ENCODE results near the gene XPO5. TPM values are rescaled to one million over a fixed set of nuclear protein-coding genes. Genes with fewer than 3 reads are reported as not detected.

XPO5 gene
- total RNA-seq, 1 experiment from 2014 or later: 114 TPM

- Histone ChIP-seq H3K4ac (ENCODE audit: low read depth, low read length) (no peak overlapping the region), H3K79me2 (ENCODE audit: insufficient read depth, low read length) (peaks cover 7% of the 10 kb centered on the region; the same call in 1 of the 2 replicates), H3K9ac (ENCODE audit: extremely low read depth, insufficient read length, low read length) (no peak overlapping the region), H3K4me1 (ENCODE audit: insufficient read depth, low read length) (no peaks in the 10 kb centered on the region), H2BK120ac (ENCODE audit: low read depth, low read length, poor library complexity, severe bottlenecking) (no peak overlapping the region), H3K4me2 (ENCODE audit: insufficient read depth, insufficient read length, low read length) (no peak overlapping the region), H4K91ac (ENCODE audit: insufficient read length, low read depth, low read length) (no peak overlapping the region), H3K23ac (ENCODE audit: insufficient read length, low read depth, low read length) (no peak overlapping the region), H2BK20ac (ENCODE audit: low read depth, low read length, poor library complexity, severe bottlenecking) (no peak overlapping the region), H2AK5ac (ENCODE audit: insufficient read length, low read length) (no peak overlapping the region), H2BK5ac (ENCODE audit: insufficient read length, low read length) (no peak overlapping the region), H2AFZ (ENCODE audit: low read length) (no peak overlapping the region), H2BK12ac (ENCODE audit: insufficient read length, low read depth, low read length) (no peak overlapping the region), H3K9me3 (ENCODE audit: control insufficient read depth, low read depth, low read length) (no peaks in the 10 kb centered on the region), H3K18ac (ENCODE audit: insufficient read length, low read depth, low read length) (no peak overlapping the region), H4K8ac (replicated peaks; ENCODE audit: insufficient read length, low read depth, low read length) (no peak overlapping the region), H3K27me3 (ENCODE audit: insufficient read depth, low read length) (no peaks in the 10 kb centered on the region), H3K14ac (ENCODE audit: insufficient read depth, low read length) (no peak overlapping the region), H2BK15ac (ENCODE audit: low read depth, low read length) (no peak overlapping the region), H4K20me1 (ENCODE audit: control insufficient read depth, insufficient read depth, insufficient read length) (no peaks in the 10 kb centered on the region), H3K23me2 (ENCODE audit: insufficient read length, low read depth, low read length, poor library complexity, severe bottlenecking) (peaks cover 5% of the 10 kb centered on the region), H3T11ph (ENCODE audit: low read length) (no peak overlapping the region), H3K56ac (ENCODE audit: insufficient read length, low read depth, low read length) (no peak overlapping the region), H4K5ac (ENCODE audit: insufficient read length, low read depth, low read length) (no peak overlapping the region), H3K27ac (ENCODE audit: insufficient read length, low read depth, low read length) (no peak overlapping the region), H3K79me1 (ENCODE audit: insufficient read depth, low read depth, low read length, poor library complexity, severe bottlenecking) (peaks cover 3% of the 10 kb centered on the region)
- no CpG with 5 or more reads among the region's 8 CpGs for WGBS (ENCODE audit: extremely low coverage, insufficient read length, low lambda C conversion rate)
- Mint-ChIP-seq H3K4me1 (no peaks in the 10 kb centered on the region), H3K27ac (no peak overlapping the region), H3K9me3 (no peaks in the 10 kb centered on the region), H3K4me3 (no peak overlapping the region), H3K27me3 (ENCODE audit: low read depth) (no peaks in the 10 kb centered on the region), H3K36me3 (ENCODE audit: insufficient read depth in 1 of 3, low read depth in 3 of 3) (peaks cover 0 to 59% (median 44%) of the 10 kb centered on the region in 3 experiments; a peak in 5 of 7 replicates)
- no peak for TF ChIP-seq CTCF (conservative IDR thresholded peaks at IDR 0.05)
- no peak for DNase-seq
Measured at GRCh38 chr6:43522547-43523261, 53.1 kb downstream of the XPO5 start.
